Epithelial cell of esophagus (primary cell): ENCODE results near the gene HSD11B1L.
A peak's percentile ranks its signal among the peaks of the same experiment; 100 is the strongest.

ENCODE experiments used
- DNase-seq: peaks from one replicate; pipeline ENCODE4 v3.0.0; 2010; ENCODE audit warnings: low read depth
- H3K4me3 ChIP-seq: 2 replicates; pipeline ENCODE4 v1.5.1; 2011; ENCODE audit warnings: mild to moderate bottlenecking, low read length, control low read depth
- CTCF ChIP-seq: IDR thresholded peaks from 2 replicates; pipeline ENCODE4 v1.5.1; 2011; ENCODE audit warnings: low read depth, mild to moderate bottlenecking, low read length, control low read depth, inconsistent platforms; ENCODE audit not compliant: insufficient read depth; ENCODE audit errors: missing control alignments

Gene HSD11B1L

GRCh38 chr19:5673752-5674151 lies 7.1 kb upstream of the HSD11B1L start:
- no peak overlapping the region for H3K4me3 ChIP-seq
- TF ChIP-seq CTCF, result no peak
- DNase-seq, result no peak

- DNase-seq, result peak; percentile 32
- H3K4me3 ChIP-seq, result no peak overlapping the region
- TF ChIP-seq CTCF, result no peak
Observed at GRCh38 chr19:5674714-5675113, 6.1 kb upstream of the HSD11B1L start.

- DNase-seq, result no peak
- no peak overlapping the region for H3K4me3 ChIP-seq
- TF ChIP-seq CTCF, result no peak
Observed at GRCh38 chr19:5676105-5676771, 4.6 kb upstream of the HSD11B1L start.

DNA sequence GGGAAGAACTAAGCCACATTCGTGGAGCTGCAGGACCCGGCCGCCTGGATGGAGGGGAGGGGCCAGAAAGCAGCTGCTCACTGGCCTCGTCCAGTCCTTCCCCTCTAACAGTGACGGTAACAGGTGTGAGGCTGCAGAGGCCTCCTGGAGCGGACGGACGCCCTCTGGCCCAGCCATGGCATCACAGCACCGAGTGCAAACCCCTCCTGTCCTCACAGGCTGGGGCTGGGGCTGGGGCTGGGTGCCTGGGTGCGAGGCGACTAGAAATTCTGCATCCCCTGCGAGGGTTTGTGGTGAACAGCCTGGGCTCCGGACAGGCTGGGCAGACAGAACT lies 4.1 kb upstream of the HSD11B1L start:
- no peak overlapping the region for H3K4me3 ChIP-seq
- DNase-seq, result no peak
- no peak for TF ChIP-seq CTCF

- TF ChIP-seq CTCF, result no peak
- DNase-seq, result no peak
- H3K4me3 ChIP-seq, result no peak overlapping the region
Observed at GRCh38 chr19:5677136-5677535, 3.7 kb upstream of the HSD11B1L start.

GRCh38 chr19:5677580-5677979 lies 3.2 kb upstream of the HSD11B1L start:
- no peak overlapping the region for H3K4me3 ChIP-seq
- no peak for TF ChIP-seq CTCF
- no peak for DNase-seq

DNA sequence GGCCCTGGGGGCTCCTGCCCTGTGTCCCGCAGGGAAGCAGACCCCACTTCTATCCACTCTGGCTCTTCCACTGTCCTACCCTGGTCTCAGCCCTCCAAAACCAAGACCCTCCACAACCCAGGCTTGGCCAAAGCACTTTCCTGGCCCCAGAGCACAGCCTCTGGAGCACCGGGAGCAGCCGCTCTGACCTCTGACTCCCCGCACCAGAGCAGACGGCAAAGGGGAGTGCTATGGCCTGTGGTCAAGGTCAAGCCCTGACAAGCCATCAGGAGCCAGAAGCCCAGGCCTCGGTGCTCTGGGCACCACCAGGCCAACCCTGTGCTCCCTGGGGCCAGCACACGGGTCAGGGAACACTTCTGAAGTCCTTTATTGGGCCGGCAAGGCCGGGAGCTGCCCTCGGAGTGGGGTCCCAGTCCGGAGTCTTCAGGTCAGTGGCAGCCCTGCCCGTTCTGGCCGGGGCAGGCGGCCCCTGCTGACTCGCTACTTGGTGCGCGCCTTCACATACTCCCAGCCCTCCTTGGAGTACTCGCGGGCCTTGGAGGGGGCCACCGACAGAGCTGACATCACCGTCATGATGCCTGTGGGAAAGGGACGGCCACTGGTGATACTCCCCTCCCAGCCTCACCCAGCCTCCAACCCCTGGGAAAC lies 2.6 kb upstream of the HSD11B1L start:
- no peak overlapping the region for H3K4me3 ChIP-seq
- TF ChIP-seq CTCF, result no peak
- no peak for DNase-seq
